ENCODE results near the gene AMPD1.

Gene AMPD1

DNA sequence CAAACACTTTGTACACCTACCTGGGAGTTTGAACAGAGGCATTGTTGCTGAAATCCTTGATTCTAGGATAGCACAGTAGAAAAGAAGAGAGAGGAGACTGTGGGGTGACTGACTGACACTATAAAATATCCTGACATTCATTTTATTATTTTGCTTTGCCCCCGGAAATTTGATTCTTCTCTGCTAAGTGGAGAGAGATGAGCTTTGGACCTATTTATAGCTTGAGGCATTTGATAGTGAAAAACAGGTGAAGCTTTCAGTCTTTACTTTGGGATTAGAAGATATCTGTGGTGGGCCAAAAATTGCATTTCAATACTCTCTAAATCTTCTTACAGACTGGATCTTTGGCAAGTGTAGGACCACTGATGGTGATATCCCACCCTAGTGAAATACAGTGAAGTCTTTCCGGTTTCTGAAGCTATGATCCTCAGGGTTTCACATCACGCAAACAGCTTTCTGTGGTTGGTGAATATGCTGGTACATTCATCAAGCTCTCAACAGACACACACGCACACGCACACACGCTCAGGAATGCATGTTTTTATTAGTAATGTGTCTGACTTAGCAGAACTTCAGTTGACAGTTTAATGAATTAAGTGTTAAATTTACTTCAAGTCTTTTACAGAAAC is at the start of gene AMPD1:
AMPD1 (minus strand) TSS at position 117 of the 629 bp plus-strand sequence; CDS start at position 42, 75 bp downstream.
- no peak for DNase-seq

DNA sequence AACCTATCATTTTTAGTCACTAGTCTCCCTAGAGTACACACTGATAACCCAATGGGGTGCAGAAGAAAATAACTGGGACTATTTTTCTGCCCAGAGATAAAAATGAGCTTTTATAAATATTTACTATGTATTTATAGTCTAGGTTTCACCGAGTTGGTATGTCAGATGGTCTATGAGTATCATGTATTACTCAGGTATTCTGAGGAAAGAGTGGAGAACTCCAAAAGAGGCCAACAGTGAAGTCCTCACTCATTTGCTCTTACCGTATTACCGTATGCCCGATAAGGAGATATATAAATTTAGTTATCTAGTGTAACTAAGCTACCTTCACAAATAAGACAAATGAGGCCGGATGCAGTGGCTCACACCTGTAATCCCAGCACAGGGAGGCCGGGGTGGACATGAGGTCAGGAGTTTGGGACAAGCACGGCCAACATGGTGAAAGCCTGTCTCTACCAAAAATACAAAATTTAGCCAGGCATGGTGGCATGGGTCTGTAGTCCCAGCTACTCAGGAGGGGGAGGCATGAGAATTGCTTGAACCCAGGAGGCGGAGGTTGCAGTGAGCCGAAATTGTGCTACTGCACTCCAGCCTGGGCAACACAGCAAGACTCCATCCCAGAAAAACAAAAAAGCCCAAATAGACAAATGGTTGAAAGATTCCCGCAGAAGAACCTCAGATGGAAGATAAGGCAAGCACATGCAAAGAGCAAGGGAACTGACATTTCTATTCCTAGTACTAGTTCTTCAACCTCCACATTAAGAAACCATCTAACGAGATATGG is 46.8 kb upstream of the AMPD1 start:
- no peak for DNase-seq

DNA sequence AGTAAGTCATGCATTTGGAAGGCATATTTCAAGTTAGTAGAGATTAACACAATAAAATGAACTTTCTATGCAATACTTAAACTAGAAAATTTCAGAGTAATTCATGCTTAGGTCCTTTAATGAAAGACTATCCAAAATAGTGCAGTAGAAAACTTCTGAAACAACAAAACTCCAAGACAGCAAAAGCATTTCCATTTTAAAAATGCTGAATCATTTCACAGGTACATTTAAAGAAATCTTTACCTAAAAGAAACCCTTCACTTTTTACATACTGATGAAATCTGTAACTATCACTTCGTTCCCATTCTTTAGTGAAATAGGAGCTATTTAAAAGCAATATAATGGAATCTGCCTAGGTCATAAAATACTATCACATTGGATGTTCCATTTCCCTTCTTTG is 45.0 kb upstream of the AMPD1 start:
- DNase-seq: no peak

GRCh38 chr1:114737314-114737849 is 42.0 kb upstream of the AMPD1 start:
- no peak for DNase-seq

DNA sequence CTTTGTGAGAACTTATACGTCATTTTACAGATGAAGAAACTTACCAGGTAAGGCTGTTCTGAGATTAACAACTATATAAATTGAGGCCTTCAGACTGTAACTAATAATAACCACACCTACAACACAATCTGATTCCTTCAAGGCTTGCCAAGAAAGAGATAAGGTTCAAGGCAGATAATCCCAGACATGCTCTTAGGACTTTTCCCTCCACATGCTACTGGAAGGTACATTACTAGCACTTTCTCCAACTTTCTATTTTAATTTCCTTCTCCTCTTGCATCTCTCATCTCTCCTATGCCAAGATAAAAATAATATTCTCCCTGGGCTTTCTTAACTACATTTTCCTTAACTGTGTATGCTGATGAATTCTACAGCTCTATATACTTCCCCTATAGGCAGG is 40.1 kb upstream of the AMPD1 start:
- no peak for DNase-seq

DNA sequence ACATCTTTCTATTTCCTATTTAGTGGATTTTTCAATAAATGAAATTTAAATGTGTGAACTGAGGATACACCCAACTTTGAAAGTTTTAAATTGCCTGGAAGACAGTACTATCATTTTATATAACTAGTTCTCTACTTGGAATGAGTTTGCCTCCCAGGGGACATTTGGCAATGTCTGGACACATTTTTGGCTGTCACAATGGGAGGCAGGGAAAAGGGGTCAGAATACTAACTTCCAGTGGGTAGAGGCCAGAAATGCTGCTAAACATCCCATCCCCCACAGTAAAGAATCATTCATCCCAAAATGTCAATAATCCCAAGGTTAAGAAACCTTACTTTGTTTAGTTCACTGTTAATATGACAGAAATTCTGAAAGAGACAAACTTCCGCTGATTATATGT is 34.4 kb upstream of the AMPD1 start:
- DNase-seq: no peak

GRCh38 chr1:114728553-114728952 is 33.2 kb upstream of the AMPD1 start:
- no peak for DNase-seq

DNA sequence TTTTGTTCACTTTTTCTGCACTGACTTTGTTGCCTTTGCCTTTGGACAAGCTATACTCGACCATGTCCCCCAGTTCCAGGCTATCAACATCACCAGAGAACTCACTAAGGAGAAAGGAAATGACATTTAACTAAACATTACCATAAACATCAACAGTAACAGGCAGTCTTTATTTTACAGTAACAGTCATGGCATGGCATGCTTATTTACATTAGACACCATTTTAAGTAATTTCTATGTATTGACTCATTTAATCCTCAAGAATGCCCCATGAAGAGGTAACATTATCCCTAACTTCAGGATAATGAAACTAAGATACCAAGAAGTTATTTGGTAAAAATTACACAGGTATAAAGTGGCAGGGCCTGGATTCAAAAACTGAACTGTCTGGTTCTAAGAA is 29.9 kb upstream of the AMPD1 start:
- no peak for DNase-seq

DNA sequence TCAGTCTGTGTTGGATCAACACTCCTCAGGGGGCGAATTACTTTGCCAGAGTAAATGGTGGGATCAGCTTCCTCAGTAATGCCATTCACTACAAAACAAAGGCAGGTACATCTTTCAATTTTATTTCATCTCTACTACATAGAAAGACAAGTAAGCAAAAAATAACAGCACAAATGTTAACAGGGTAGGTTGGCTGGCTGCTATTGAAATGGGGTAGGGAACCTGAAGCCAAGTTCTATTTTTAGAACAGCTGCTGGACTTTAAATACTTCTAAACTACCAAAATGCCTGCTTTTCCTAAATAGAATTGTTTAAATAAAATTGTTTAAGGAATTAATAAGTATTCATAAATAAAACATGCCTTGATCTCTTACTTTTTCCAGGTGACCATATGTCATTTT is 28.6 kb upstream of the AMPD1 start:
- DNase-seq: no peak

GRCh38 chr1:114723457-114723856 is 28.1 kb upstream of the AMPD1 start:
- DNase-seq: no peak

GRCh38 chr1:114720492-114720891 is 25.1 kb upstream of the AMPD1 start:
- DNase-seq: no peak

- no peak for DNase-seq
These were observed 24.1 kb upstream of the AMPD1 start for GRCh38 chr1:114719424-114719787.

DNA sequence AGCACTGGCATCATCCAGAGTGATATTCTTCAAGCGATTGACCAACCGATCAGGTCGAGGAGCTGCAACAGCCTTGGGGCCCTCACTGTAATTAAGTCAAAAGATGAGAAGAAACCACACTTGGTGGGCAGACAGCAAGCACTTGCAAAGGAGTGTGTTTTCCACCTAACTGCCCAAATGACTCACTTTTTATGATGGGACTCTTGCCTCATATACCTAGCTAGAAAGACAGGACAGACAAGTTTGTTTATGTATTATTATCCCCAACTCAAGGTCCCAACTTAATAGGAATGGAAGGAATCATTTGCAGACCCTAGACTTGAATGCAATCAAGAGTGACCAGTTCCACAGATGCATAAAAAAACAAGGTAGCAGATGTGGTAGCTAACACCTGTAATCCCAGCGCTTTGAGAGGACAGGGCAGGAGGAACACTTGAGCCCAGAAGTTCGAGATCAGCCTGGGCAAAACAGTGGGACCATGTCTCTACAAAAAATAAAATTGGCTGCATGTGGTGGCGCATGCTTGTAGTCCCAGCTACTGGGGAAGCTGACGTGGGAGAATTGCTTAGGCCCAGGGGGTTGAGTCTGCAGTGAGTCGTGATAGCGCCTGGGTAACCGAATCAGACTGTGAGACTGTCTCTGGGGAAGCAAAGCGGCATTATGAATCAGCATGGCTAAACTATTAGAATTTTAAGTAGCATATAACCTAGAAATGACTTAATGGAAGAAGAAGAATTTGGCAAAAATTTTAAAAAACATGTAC is 23.5 kb upstream of the AMPD1 start:
- DNase-seq: no peak

GRCh38 chr1:114716304-114717170 is 21.2 kb upstream of the AMPD1 start, which contains the start of gene NRAS:
NRAS (minus strand) TSS chr1:114716771; CDS start chr1:114716160, 611 bp downstream.
- DNase-seq: peak; percentile 52

DNA sequence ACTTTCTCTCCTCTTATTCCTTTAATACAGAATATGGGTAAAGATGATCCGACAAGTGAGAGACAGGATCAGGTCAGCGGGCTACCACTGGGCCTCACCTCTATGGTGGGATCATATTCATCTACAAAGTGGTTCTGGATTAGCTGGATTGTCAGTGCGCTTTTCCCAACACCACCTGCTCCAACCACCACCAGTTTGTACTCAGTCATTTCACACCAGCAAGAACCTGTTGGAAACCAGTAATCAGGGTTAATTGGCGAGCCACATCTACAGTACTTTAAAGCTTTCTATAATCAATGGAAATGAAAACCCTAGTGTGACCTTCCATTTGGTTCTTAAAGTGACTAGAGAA is 20.6 kb upstream of the AMPD1 start:
- no peak for DNase-seq

- DNase-seq: no peak
These were observed 17.6 kb upstream of the AMPD1 start for GRCh38 chr1:114712977-114713376.

DNA sequence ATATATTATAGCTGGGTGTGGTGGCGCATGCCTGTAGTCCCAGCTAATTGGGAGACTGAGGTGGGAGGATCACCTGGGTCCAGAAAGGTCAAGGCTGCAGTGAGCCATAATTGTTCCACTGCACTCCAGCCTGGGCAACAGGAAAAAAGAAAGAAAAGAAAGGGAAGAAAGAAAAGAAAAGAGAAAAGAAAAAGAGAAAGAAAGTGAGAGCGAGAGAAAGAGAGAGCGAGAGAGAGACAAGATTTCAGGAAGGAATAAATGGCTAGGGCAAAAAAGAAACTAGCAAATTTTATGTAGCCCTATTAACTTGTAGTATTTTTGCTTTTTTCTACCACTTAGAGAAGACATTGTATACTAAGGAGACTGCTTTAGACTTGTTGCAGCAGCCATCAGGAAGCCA is 15.0 kb upstream of the AMPD1 start:
- DNase-seq: no peak

DNA sequence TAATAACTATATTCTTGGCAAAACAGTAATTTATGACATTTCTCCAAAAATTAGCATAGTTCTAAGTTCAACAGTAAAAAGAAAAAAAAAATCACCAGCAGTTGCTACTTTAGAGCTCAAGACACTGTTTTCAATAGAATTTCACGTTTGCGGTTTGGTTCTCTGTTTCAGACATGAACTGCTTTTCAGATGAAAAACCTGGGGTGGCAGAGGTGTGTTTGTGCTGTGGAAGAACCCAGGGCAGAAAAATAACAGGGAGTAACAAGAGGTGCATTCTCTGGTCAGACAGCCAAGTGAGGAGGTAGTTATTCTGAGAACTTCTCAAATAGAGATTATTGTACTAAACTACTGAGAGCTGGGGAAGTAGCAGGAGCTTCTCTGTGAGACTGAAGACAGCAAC is 12.3 kb upstream of the AMPD1 start:
- DNase-seq: no peak

DNA sequence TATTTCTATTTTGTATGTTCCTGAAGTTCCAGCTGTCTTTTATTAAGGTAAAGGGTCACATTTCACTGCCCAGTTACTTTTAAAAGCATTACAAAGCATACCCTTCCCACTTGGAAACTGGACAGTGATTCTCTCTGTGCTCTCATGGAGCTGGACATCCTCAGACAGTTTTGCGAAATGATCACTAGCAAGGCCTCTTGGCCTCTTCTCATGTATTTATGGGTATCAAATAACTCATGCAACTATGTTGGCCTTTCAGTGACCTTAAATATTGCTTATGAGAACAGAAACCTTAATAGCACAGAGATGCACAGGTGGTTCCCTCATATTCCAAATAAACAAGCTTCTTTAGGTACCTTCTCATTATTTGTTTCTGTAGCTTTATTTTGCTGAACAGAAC is 7.9 kb upstream of the AMPD1 start:
- DNase-seq: no peak

DNA sequence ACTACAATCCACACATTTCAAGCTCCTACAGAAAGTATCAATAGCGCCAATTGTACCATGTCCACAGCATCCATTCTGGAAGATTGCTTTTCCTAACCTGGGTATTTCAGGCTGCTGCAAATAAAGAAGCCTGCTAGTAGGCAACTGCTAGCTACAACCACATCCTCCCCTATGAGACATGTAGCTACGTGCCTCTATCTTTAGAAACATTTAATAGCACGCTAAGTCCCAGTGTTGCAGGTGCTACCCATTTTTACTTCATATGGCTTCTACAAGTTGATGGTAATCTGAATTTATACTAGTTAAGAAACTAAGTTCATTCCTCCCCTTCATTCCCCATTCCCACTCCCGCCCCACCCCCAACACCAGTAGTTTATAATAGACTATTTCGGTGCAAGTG is 7.4 kb upstream of the AMPD1 start:
- DNase-seq: no peak

GRCh38 chr1:114701931-114702330 is 6.6 kb upstream of the AMPD1 start:
- no peak for DNase-seq

- DNase-seq: no peak
These were observed 4.8 kb upstream of the AMPD1 start for GRCh38 chr1:114700036-114700600.

Measured in DMS 273 treated with DMSO at 0.1 percent for 48 hours (cell line).